NK-92 (cell line): ENCODE results near the gene TRIM33.

ENCODE experiments used
- DNase-seq: peaks from one replicate; lab custom pipeline; 2025; ENCODE audit not compliant: unreplicated experiment; lab: John Stamatoyannopoulos, UW

Gene TRIM33

GRCh38 chr1:114511032-114511785 lies at the start of gene TRIM33:
Gene TRIM33, minus strand, starts transcription at chr1:114511203. Its CDS starts 127 bp downstream, at chr1:114511076.
- peak; percentile 42 for DNase-seq

- DNase-seq: no peak
Measured at GRCh38 chr1:114559356-114559755, 48.4 kb upstream of the TRIM33 start.

- DNase-seq: no peak
Measured at GRCh38 chr1:114558544-114558943, 47.5 kb upstream of the TRIM33 start.

- DNase-seq: no peak
Measured at GRCh38 chr1:114554577-114554976, 43.6 kb upstream of the TRIM33 start.

- no peak for DNase-seq
Measured at GRCh38 chr1:114552106-114552639, 41.2 kb upstream of the TRIM33 start.

GRCh38 chr1:114551400-114551799 lies 40.4 kb upstream of the TRIM33 start:
- DNase-seq: no peak

GRCh38 chr1:114550336-114550735 lies 39.3 kb upstream of the TRIM33 start:
- DNase-seq: no peak

GRCh38 chr1:114549137-114549536 lies 38.1 kb upstream of the TRIM33 start:
- no peak for DNase-seq

GRCh38 chr1:114547076-114547475 lies 36.1 kb upstream of the TRIM33 start:
- DNase-seq: no peak

GRCh38 chr1:114545796-114546195 lies 34.8 kb upstream of the TRIM33 start:
- no peak for DNase-seq

GRCh38 chr1:114545315-114545714 lies 34.3 kb upstream of the TRIM33 start:
- no peak for DNase-seq

GRCh38 chr1:114540821-114541220 lies 29.8 kb upstream of the TRIM33 start:
- DNase-seq: no peak

GRCh38 chr1:114540272-114540671 lies 29.3 kb upstream of the TRIM33 start:
- DNase-seq: no peak

- no peak for DNase-seq
Measured at GRCh38 chr1:114536043-114536442, 25.0 kb upstream of the TRIM33 start.

- no peak for DNase-seq
Measured at GRCh38 chr1:114535401-114535800, 24.4 kb upstream of the TRIM33 start.

- no peak for DNase-seq
Measured at GRCh38 chr1:114531094-114531493, 20.1 kb upstream of the TRIM33 start.

- no peak for DNase-seq
Measured at GRCh38 chr1:114530224-114530623, 19.2 kb upstream of the TRIM33 start.

- no peak for DNase-seq
Measured at GRCh38 chr1:114524944-114525343, 13.9 kb upstream of the TRIM33 start.

GRCh38 chr1:114522264-114522575 lies 11.2 kb upstream of the TRIM33 start:
- no peak for DNase-seq

- DNase-seq: no peak
Measured at GRCh38 chr1:114521396-114522263, 10.6 kb upstream of the TRIM33 start.

GRCh38 chr1:114517348-114517747 lies 6.3 kb upstream of the TRIM33 start:
- DNase-seq: no peak
